Measurements from ENCODE around the gene RBM39.
"Not testable (repeated sequence)": the region's sequence is repeated elsewhere in the genome, so short reads cannot be mapped to it uniquely, and the experiment has no call there.

DNA sequence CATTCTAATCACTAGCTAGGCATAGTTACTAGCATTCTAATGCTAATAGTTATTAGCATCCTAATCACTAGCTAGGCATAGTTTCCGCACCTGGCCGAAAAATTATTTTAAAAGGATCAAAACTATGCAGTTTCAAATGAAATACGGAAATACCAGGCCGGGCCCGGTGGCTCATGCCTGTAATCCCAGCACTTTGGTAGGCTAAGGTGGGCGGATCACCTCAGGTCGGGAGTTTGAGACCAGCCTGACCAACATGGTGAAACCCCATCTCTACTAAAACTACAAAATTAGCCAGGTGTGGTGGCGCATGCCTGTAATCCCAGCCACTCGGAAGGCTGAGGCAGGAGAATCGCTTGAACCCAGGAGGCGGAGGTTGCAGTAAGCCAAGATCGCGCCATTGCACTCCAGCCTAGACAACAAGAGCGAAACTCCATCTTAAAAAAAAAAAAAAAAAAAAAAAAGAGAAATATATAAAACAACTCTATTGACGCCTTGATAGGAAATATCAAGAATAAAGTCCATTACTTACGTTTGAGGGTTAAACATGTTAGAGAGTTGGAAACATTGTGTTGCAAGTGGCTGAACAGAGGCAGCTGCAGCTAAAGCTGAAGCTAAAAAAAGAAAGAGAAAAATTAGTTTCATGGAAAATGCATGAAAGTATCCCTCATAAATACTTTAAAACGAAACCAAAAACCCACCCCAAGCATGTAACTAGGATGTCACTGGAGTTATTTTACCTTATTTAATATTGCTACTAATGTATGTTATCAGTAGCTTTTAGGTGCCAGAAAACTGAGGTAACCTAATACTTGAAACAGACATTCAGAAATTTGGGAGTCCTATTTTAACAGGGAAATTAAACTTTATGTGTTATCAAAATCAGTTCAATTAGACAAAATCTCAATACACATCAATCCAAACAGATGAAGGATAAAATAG, 35.2 kb downstream of the RBM39 start:
- not testable (repeated sequence) for TF ChIP-seq POLR2A (IDR thresholded peaks at IDR 0.05)
- TF ChIP-seq, protein P1, sequence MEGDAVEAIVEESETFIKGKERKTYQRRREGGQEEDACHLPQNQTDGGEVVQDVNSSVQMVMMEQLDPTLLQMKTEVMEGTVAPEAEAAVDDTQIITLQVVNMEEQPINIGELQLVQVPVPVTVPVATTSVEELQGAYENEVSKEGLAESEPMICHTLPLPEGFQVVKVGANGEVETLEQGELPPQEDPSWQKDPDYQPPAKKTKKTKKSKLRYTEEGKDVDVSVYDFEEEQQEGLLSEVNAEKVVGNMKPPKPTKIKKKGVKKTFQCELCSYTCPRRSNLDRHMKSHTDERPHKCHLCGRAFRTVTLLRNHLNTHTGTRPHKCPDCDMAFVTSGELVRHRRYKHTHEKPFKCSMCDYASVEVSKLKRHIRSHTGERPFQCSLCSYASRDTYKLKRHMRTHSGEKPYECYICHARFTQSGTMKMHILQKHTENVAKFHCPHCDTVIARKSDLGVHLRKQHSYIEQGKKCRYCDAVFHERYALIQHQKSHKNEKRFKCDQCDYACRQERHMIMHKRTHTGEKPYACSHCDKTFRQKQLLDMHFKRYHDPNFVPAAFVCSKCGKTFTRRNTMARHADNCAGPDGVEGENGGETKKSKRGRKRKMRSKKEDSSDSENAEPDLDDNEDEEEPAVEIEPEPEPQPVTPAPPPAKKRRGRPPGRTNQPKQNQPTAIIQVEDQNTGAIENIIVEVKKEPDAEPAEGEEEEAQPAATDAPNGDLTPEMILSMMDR (IDR thresholded peaks at IDR 0.05) = not testable (repeated sequence)

Measured in lower leg skin (tissue), 3 donors.